SIG-M5 (cell line): ENCODE results near the gene ADGRG3.
"Not testable (repeated sequence)": the region's sequence is repeated elsewhere in the genome, so short reads cannot be mapped to it uniquely, and the experiment has no call there.

Experiments used
- DNase-seq: peaks from one replicate; lab custom pipeline; 2025; lab: John Stamatoyannopoulos, UW

The ADGRG3 gene

GRCh38 chr16:57721356-57722209 is 53.5 kb downstream of the ADGRG3 start:
- no peak for DNase-seq

- DNase-seq = no peak
Observed at GRCh38 chr16:57722210-57722499, 54.0 kb downstream of the ADGRG3 start.

GRCh38 chr16:57722651-57723050 is 54.5 kb downstream of the ADGRG3 start:
- no peak for DNase-seq

- DNase-seq = no peak
Observed at GRCh38 chr16:57723170-57723569, 55.1 kb downstream of the ADGRG3 start.

- DNase-seq = no peak
Observed at GRCh38 chr16:57724531-57724930, 56.4 kb downstream of the ADGRG3 start.

- no peak for DNase-seq
Observed at GRCh38 chr16:57725151-57725550, 57.0 kb downstream of the ADGRG3 start.

- no peak for DNase-seq
Observed at GRCh38 chr16:57725554-57725953, 57.4 kb downstream of the ADGRG3 start.

- DNase-seq = no peak
Observed at GRCh38 chr16:57725976-57726375, 57.9 kb downstream of the ADGRG3 start.

GRCh38 chr16:57726433-57726947 is 58.4 kb downstream of the ADGRG3 start:
- no peak for DNase-seq

GRCh38 chr16:57727610-57728009 is 59.5 kb downstream of the ADGRG3 start:
- no peak for DNase-seq

GRCh38 chr16:57728336-57729181 is 60.5 kb downstream of the ADGRG3 start:
- no peak for DNase-seq

GRCh38 chr16:57729182-57729484 is 61.0 kb downstream of the ADGRG3 start:
- DNase-seq = no peak

GRCh38 chr16:57729852-57730251 is 61.7 kb downstream of the ADGRG3 start:
- not testable (repeated sequence) for DNase-seq

- no peak for DNase-seq
Observed at GRCh38 chr16:57730771-57731730, 62.9 kb downstream of the ADGRG3 start.

- DNase-seq = no peak
Observed at GRCh38 chr16:57732037-57732436, 63.9 kb downstream of the ADGRG3 start.

GRCh38 chr16:57732714-57733113 is 64.6 kb downstream of the ADGRG3 start:
- no peak for DNase-seq

- no peak for DNase-seq
Observed at GRCh38 chr16:57734308-57734924, 66.3 kb downstream of the ADGRG3 start.

GRCh38 chr16:57734925-57735754 is 67.0 kb downstream of the ADGRG3 start:
- peak; percentile 99 for DNase-seq

GRCh38 chr16:57735755-57736418 is 67.8 kb downstream of the ADGRG3 start, which contains the start of gene KATNB1:
Gene KATNB1 (plus strand): TSS chr16:57735770. CDS start chr16:57737244, 1,474 bp downstream.
- no peak for DNase-seq
